Uterus (tissue), 2 donors: Measurements from ENCODE around the gene TICRR.

Experiments used
- CTCF ChIP-seq, 4 experiments: fragments of 200-600 bp in 2 of 4; fragments of 450-650 bp in 2 of 4; sonication (generic) in 2 of 4; IDR thresholded peaks; one replicate each; pipeline ENCODE4 v1.5.1; 2016 to 2019; ENCODE audit warnings: antibody characterized with exemption in 4 of 4, mild to moderate bottlenecking in 2 of 4, moderate library complexity in 1 of 4
- POLR2A ChIP-seq, 2 donors: fragments of 450-650 bp; IDR thresholded peaks; one replicate each; pipeline ENCODE4 v1.6.1; 2016; ENCODE audit warnings: antibody characterized with exemption in 2 of 2, mild to moderate bottlenecking in 1 of 2, moderate library complexity in 1 of 2

GRCh38 chr15:89665449-89666181 lies 90.3 kb downstream of the TICRR start:
- TF ChIP-seq CTCF (IDR thresholded peaks at IDR 0.05) (no peak), POLR2A (IDR thresholded peaks at IDR 0.05) (peak in 1 of 2 donors; percentile 18)
